Glutamatergic neuron (in vitro differentiated cells): Measurements from ENCODE around the gene CYGB. TPM values are rescaled to one million over a fixed set of nuclear protein-coding genes. Genes with fewer than 3 reads are reported as not detected.

Experiments used
- DNase-seq: peaks from one replicate; pipeline ENCODE4 v3.0.0; 2022
- H3K27ac Mint-ChIP-seq: one replicate; pipeline ENCODE4 v1.8.0; 2020; ENCODE audit warnings: mild to moderate bottlenecking, mixed read lengths, inconsistent platforms; ENCODE audit not compliant: unreplicated experiment
- H3K27me3 Mint-ChIP-seq: one replicate; pipeline ENCODE4 v1.8.0; 2020; ENCODE audit warnings: mild to moderate bottlenecking, moderate library complexity, mixed read lengths, inconsistent platforms; ENCODE audit not compliant: unreplicated experiment
- H3K36me3 Mint-ChIP-seq: one replicate; pipeline ENCODE4 v1.8.0; 2020; ENCODE audit warnings: mild to moderate bottlenecking, mixed read lengths, inconsistent platforms; ENCODE audit not compliant: unreplicated experiment
- H3K4me1 Mint-ChIP-seq: one replicate; pipeline ENCODE4 v1.8.0; 2020; ENCODE audit warnings: mild to moderate bottlenecking, low read depth, mixed read lengths, inconsistent platforms; ENCODE audit not compliant: unreplicated experiment
- H3K4me3 Mint-ChIP-seq: one replicate; pipeline ENCODE4 v1.8.0; 2020; ENCODE audit warnings: mild to moderate bottlenecking, mixed read lengths, inconsistent platforms; ENCODE audit not compliant: unreplicated experiment
- H3K9me3 Mint-ChIP-seq: one replicate; pipeline ENCODE4 v1.8.0; 2020; ENCODE audit warnings: mild to moderate bottlenecking, moderate library complexity, mixed read lengths, inconsistent platforms; ENCODE audit not compliant: unreplicated experiment
- CTCF ChIP-seq: fragments of 200-600 bp; sonication (generic); IDR thresholded peaks from one replicate; pipeline ENCODE4 v1.5.0; 2021; ENCODE audit not compliant: partially characterized antibody, unreplicated experiment
- total RNA-seq: library from RNA; stranded (reverse); fragmentation: NEBNext Ultra II Directional; extraction: Animal tissue kit (Norgen Biotek cat#: 25700); gene quantifications from one replicate; pipeline ENCODE4 v1.2.1, GENCODE V29; 2021; ENCODE audit not compliant: unreplicated experiment

The CYGB gene
- total RNA-seq, 1 donor from 2014 or later: 20.4 TPM

GRCh38 chr17:76542984-76543383 is 5.5 kb upstream of the CYGB start:
- Mint-ChIP-seq H3K9me3 (peaks cover 18% of the 10 kb centered on the region), H3K4me3 (peak overlapping the region; percentile 50), H3K27ac (no peak overlapping the region), H3K4me1 (peaks cover 50% of the 10 kb centered on the region), H3K36me3 (peaks cover 5% of the 10 kb centered on the region), H3K27me3 (peaks cover 18% of the 10 kb centered on the region)
- TF ChIP-seq CTCF: no peak
- DNase-seq: no peak

GRCh38 chr17:76542566-76542971 is 5.1 kb upstream of the CYGB start:
- H3K9me3 Mint-ChIP-seq: peaks cover 18% of the 10 kb centered on the region
- H3K4me3 Mint-ChIP-seq: peak overlapping the region; percentile 50
- H3K4me1 Mint-ChIP-seq: peaks cover 50% of the 10 kb centered on the region

GRCh38 chr17:76541739-76542454 is 4.4 kb upstream of the CYGB start:
- Mint-ChIP-seq H3K4me1 (peaks cover 50% of the 10 kb centered on the region), H3K36me3 (peaks cover 5% of the 10 kb centered on the region), H3K9me3 (peaks cover 18% of the 10 kb centered on the region), H3K27ac (peak overlapping the region; percentile 75), H3K27me3 (peaks cover 18% of the 10 kb centered on the region), H3K4me3 (peak overlapping the region; percentile 63)
- no peak for TF ChIP-seq CTCF
- no peak for DNase-seq

More at GRCh38 chr17:76542566-76542971, 5.1 kb upstream of the CYGB start:
- peaks cover 5% of the 10 kb centered on the region for H3K36me3 Mint-ChIP-seq
- H3K27ac Mint-ChIP-seq: peak overlapping the region; percentile 76
- no peak for DNase-seq
- H3K27me3 Mint-ChIP-seq: peaks cover 18% of the 10 kb centered on the region
- no peak for TF ChIP-seq CTCF

DNA sequence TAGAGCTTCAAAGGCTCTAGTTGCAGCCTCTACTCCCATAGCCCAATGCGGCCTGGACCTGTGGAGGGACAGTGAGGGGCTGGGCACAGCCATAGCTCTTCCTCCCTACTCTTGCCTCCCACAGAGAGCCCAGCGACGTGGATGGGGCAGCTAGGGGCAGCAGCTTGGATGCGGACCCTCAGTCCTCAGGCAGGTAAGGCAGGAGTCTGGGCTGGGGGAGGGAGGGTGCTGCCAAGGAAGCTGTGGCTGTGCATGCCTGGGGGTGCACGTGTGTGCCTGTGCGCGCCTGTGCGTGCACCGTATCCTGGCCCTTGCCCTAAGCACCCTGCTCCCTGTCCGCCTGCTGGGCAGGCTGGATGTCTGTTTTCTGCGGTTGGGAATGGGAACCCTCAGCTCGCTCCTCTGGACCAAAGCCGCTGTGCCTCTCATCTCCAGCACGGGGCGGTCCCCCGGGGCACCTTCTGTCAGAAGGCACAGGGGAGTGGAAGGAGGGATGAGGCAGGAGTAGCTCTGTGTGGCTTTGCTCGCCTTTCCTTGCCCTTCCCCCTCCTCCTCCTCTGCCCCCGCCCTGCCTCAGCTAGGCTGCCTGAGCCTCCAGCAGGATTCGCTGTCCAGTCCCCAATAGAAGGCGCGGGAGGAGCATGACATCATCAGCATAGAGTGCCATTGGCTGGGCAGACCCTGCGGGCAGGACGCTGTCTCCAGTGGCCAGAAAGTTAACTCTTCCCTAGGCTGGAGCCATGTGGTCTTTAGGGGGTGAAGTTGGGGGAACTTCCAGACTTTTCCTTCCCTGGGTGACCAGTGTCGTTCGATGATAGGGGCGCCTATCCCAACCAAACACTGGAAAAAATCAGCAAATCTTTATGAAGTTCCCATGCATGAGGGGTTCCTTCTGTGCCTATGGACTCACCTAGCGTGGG is 3.1 kb upstream of the CYGB start:
- Mint-ChIP-seq H3K9me3 (peaks cover 18% of the 10 kb centered on the region), H3K27me3 (peaks cover 20% of the 10 kb centered on the region), H3K36me3 (peaks cover 5% of the 10 kb centered on the region), H3K4me1 (peaks cover 50% of the 10 kb centered on the region), H3K4me3 (peak overlapping the region; percentile 76), H3K27ac (peak overlapping the region; percentile 90)
- no peak for TF ChIP-seq CTCF
- peak; percentile 95 for DNase-seq
